Memory B cell (primary cell): ENCODE data around the gene GNG7.
"Not testable (repeated sequence)": the region's sequence is repeated elsewhere in the genome, so short reads cannot be mapped to it uniquely, and the experiment has no call there.

Experiments
- ATAC-seq: fragments of 150-1000 bp; cut with Tn5 transposase; 2 replicates; pipeline ENCODE4 v1.10.0; 2021; ENCODE audit warnings: low read depth, mild to moderate bottlenecking, moderate library complexity
- DNase-seq, 2 donors: peaks; one replicate each; pipeline ENCODE4 v3.0.0; 2022; ENCODE audit warnings: low spot score in 2 of 2
- H3K27ac Mint-ChIP-seq: one replicate; pipeline ENCODE4 v1.8.0; 2022; ENCODE audit warnings: mild to moderate bottlenecking, moderate library complexity, mixed read lengths
- H3K27me3 Mint-ChIP-seq: one replicate; pipeline ENCODE4 v1.8.0; 2022; ENCODE audit warnings: mixed read lengths
- H3K36me3 Mint-ChIP-seq: one replicate; pipeline ENCODE4 v1.8.0; 2022; ENCODE audit warnings: mild to moderate bottlenecking, mixed read lengths
- H3K4me1 Mint-ChIP-seq: one replicate; pipeline ENCODE4 v1.8.0; 2022; ENCODE audit warnings: mixed read lengths
- H3K4me3 Mint-ChIP-seq: one replicate; pipeline ENCODE4 v1.8.0; 2022; ENCODE audit warnings: mild to moderate bottlenecking, moderate library complexity, mixed read lengths
- H3K9me3 Mint-ChIP-seq: one replicate; pipeline ENCODE4 v1.8.0; 2022; ENCODE audit warnings: mixed read lengths

GNG7 gene

GRCh38 chr19:2540251-2540645 is 162.2 kb downstream of the GNG7 start:
- no peak overlapping the region for H3K4me3 Mint-ChIP-seq
- DNase-seq (no peak), ATAC-seq (no peak)
- peak overlapping the region; percentile 55 for H3K27ac Mint-ChIP-seq
- peaks cover 16% of the 10 kb centered on the region for H3K4me1 Mint-ChIP-seq
- H3K9me3 Mint-ChIP-seq, result no peaks in the 10 kb centered on the region
- H3K27me3 Mint-ChIP-seq, result no peaks in the 10 kb centered on the region
- H3K36me3 Mint-ChIP-seq, result peaks cover 7% of the 10 kb centered on the region

- no peak overlapping the region for H3K4me3 Mint-ChIP-seq
- no peaks in the 10 kb centered on the region for H3K9me3 Mint-ChIP-seq
- peaks cover 18% of the 10 kb centered on the region for H3K4me1 Mint-ChIP-seq
These were observed 164.3 kb downstream of the GNG7 start for GRCh38 chr19:2538096-2538757.

GRCh38 chr19:2537584-2537983 is 164.9 kb downstream of the GNG7 start:
- not testable (repeated sequence) for H3K27ac Mint-ChIP-seq, H3K4me3 Mint-ChIP-seq

More at GRCh38 chr19:2538096-2538757, 164.3 kb downstream of the GNG7 start:
- Mint-ChIP-seq H3K36me3 (peaks cover 9% of the 10 kb centered on the region), H3K27me3 (no peaks in the 10 kb centered on the region), H3K27ac (no peak overlapping the region)
- no peak for ATAC-seq
- DNase-seq, result no peak

GRCh38 chr19:2536461-2536860 is 166.0 kb downstream of the GNG7 start:
- DNase-seq, result no peak
- H3K36me3 Mint-ChIP-seq, result peaks cover 14% of the 10 kb centered on the region
- H3K4me1 Mint-ChIP-seq, result peaks cover 21% of the 10 kb centered on the region
- H3K9me3 Mint-ChIP-seq, result no peaks in the 10 kb centered on the region
- H3K27ac Mint-ChIP-seq, result no peak overlapping the region
- no peaks in the 10 kb centered on the region for H3K27me3 Mint-ChIP-seq
- ATAC-seq, result no peak
- H3K4me3 Mint-ChIP-seq, result no peak overlapping the region

More at GRCh38 chr19:2537584-2537983, 164.9 kb downstream of the GNG7 start:
- H3K27me3 Mint-ChIP-seq, H3K36me3 Mint-ChIP-seq, ATAC-seq, DNase-seq, H3K9me3 Mint-ChIP-seq: not testable (repeated sequence)
- peaks cover 18% of the 10 kb centered on the region for H3K4me1 Mint-ChIP-seq

GRCh38 chr19:2534423-2535013 is 168.0 kb downstream of the GNG7 start:
- Mint-ChIP-seq H3K27ac (peak overlapping the region; percentile 86), H3K27me3 (no peaks in the 10 kb centered on the region)

GRCh38 chr19:2533686-2534422 is 168.6 kb downstream of the GNG7 start:
- Mint-ChIP-seq H3K27ac (peak overlapping the region; percentile 86), H3K36me3 (peaks cover 11% of the 10 kb centered on the region), H3K4me3 (no peak overlapping the region), H3K4me1 (peaks cover 14% of the 10 kb centered on the region), H3K27me3 (no peaks in the 10 kb centered on the region), H3K9me3 (no peaks in the 10 kb centered on the region)
- DNase-seq (no peak), ATAC-seq (no peak)

More at GRCh38 chr19:2534423-2535013, 168.0 kb downstream of the GNG7 start:
- ATAC-seq (no peak), DNase-seq (no peak)
- H3K4me1 Mint-ChIP-seq, result peaks cover 15% of the 10 kb centered on the region
- H3K4me3 Mint-ChIP-seq, result no peak overlapping the region
- no peaks in the 10 kb centered on the region for H3K9me3 Mint-ChIP-seq
- H3K36me3 Mint-ChIP-seq, result peaks cover 11% of the 10 kb centered on the region

- no peak for DNase-seq
- Mint-ChIP-seq H3K27ac (peak overlapping the region; percentile 22), H3K36me3 (peaks cover 11% of the 10 kb centered on the region), H3K4me3 (no peak overlapping the region), H3K4me1 (peaks cover 14% of the 10 kb centered on the region), H3K9me3 (no peaks in the 10 kb centered on the region), H3K27me3 (no peaks in the 10 kb centered on the region)
- no peak for ATAC-seq
These were observed 169.4 kb downstream of the GNG7 start for GRCh38 chr19:2533072-2533425.

- H3K27ac Mint-ChIP-seq, result no peak overlapping the region
- ATAC-seq (no peak), DNase-seq (no peak)
- H3K27me3 Mint-ChIP-seq, result no peaks in the 10 kb centered on the region
- no peak overlapping the region for H3K4me3 Mint-ChIP-seq
- peaks cover 14% of the 10 kb centered on the region for H3K4me1 Mint-ChIP-seq
- H3K9me3 Mint-ChIP-seq, result no peaks in the 10 kb centered on the region
- H3K36me3 Mint-ChIP-seq, result peaks cover 9% of the 10 kb centered on the region
These were observed 170.0 kb downstream of the GNG7 start for GRCh38 chr19:2532252-2533071.

GRCh38 chr19:2529942-2530341 is 172.6 kb downstream of the GNG7 start:
- H3K4me1 Mint-ChIP-seq, result peaks cover 14% of the 10 kb centered on the region
- H3K4me3 Mint-ChIP-seq, DNase-seq, H3K27me3 Mint-ChIP-seq, ATAC-seq, H3K36me3 Mint-ChIP-seq, H3K9me3 Mint-ChIP-seq: not testable (repeated sequence)
- H3K27ac Mint-ChIP-seq, result peak overlapping the region; percentile 53

GRCh38 chr19:2529473-2529918 is 173.0 kb downstream of the GNG7 start:
- DNase-seq, result no peak
- H3K9me3 Mint-ChIP-seq, result no peaks in the 10 kb centered on the region
- no peak for ATAC-seq
- peaks cover 11% of the 10 kb centered on the region for H3K36me3 Mint-ChIP-seq
- H3K27ac Mint-ChIP-seq, result peak overlapping the region; percentile 53
- no peak overlapping the region for H3K4me3 Mint-ChIP-seq
- peaks cover 12% of the 10 kb centered on the region for H3K4me1 Mint-ChIP-seq
- H3K27me3 Mint-ChIP-seq, result no peaks in the 10 kb centered on the region

- H3K9me3 Mint-ChIP-seq, result no peaks in the 10 kb centered on the region
These were observed 173.8 kb downstream of the GNG7 start for GRCh38 chr19:2528675-2529101.

GRCh38 chr19:2527686-2528085 is 174.8 kb downstream of the GNG7 start:
- DNase-seq (no peak), ATAC-seq (no peak)
- no peaks in the 10 kb centered on the region for H3K9me3 Mint-ChIP-seq
- peaks cover 13% of the 10 kb centered on the region for H3K36me3 Mint-ChIP-seq
- peaks cover 9% of the 10 kb centered on the region for H3K4me1 Mint-ChIP-seq
- H3K27me3 Mint-ChIP-seq, result no peaks in the 10 kb centered on the region
- no peak overlapping the region for H3K27ac Mint-ChIP-seq
- H3K4me3 Mint-ChIP-seq, result no peak overlapping the region

More at GRCh38 chr19:2528675-2529101, 173.8 kb downstream of the GNG7 start:
- no peak for DNase-seq
- H3K4me3 Mint-ChIP-seq, result no peak overlapping the region
- ATAC-seq, result no peak
- no peak overlapping the region for H3K27ac Mint-ChIP-seq
- no peaks in the 10 kb centered on the region for H3K27me3 Mint-ChIP-seq
- peaks cover 10% of the 10 kb centered on the region for H3K4me1 Mint-ChIP-seq
- H3K36me3 Mint-ChIP-seq, result peaks cover 13% of the 10 kb centered on the region

- ATAC-seq, result no peak
- Mint-ChIP-seq H3K4me1 (peaks cover 7% of the 10 kb centered on the region), H3K27ac (no peak overlapping the region), H3K4me3 (no peak overlapping the region), H3K27me3 (no peaks in the 10 kb centered on the region), H3K9me3 (no peaks in the 10 kb centered on the region), H3K36me3 (peaks cover 9% of the 10 kb centered on the region)
- DNase-seq, result no peak
These were observed 175.3 kb downstream of the GNG7 start for GRCh38 chr19:2527171-2527570.
